ENCODE results near the gene IGF1R. TPM values are rescaled to one million over a fixed set of nuclear protein-coding genes. Genes with fewer than 3 reads are reported as not detected.
A peak's percentile ranks its signal among the peaks of the same experiment; 100 is the strongest.

IGF1R gene
- total RNA-seq, 2 donors from 2014 or later, result 32.1 to 64.1 TPM

DNA sequence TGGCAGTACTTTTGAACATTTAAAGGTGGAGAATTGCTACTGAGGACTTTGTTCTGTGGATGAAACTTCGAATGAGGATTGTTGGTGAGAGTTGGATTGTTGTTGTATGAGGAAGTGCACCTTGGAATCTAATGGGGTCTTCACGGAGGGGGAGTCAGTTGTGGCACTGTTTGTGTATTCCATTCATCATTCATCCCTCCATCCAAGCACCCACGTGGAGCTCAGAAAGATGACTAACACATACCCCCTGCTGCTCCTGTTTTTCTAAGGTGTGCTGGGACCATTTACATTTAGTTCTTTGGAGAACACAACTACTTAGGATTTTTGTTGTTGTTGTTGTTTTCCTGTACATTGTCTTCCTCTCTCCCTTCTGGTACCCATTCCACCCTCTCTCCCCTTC is 122.6 kb downstream of the IGF1R start:
- H3K4me3 ChIP-seq, result no peak overlapping the region
- H3K27ac ChIP-seq, result peak overlapping the region; percentile 56 to 73
- no peak for DNase-seq (ENCODE audit: low spot score)
- TF ChIP-seq, protein P1, sequence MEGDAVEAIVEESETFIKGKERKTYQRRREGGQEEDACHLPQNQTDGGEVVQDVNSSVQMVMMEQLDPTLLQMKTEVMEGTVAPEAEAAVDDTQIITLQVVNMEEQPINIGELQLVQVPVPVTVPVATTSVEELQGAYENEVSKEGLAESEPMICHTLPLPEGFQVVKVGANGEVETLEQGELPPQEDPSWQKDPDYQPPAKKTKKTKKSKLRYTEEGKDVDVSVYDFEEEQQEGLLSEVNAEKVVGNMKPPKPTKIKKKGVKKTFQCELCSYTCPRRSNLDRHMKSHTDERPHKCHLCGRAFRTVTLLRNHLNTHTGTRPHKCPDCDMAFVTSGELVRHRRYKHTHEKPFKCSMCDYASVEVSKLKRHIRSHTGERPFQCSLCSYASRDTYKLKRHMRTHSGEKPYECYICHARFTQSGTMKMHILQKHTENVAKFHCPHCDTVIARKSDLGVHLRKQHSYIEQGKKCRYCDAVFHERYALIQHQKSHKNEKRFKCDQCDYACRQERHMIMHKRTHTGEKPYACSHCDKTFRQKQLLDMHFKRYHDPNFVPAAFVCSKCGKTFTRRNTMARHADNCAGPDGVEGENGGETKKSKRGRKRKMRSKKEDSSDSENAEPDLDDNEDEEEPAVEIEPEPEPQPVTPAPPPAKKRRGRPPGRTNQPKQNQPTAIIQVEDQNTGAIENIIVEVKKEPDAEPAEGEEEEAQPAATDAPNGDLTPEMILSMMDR (IDR thresholded peaks at IDR 0.05), result no peak
- H3K36me3 ChIP-seq, result no peaks in the 10 kb centered on the region
- no peaks in the 10 kb centered on the region for H3K9me3 ChIP-seq
- H3K27me3 ChIP-seq, result no peaks in the 10 kb centered on the region
- H3K4me1 ChIP-seq, result peaks cover 0 to 60% of the 10 kb centered on the region in 2 donors

DNA sequence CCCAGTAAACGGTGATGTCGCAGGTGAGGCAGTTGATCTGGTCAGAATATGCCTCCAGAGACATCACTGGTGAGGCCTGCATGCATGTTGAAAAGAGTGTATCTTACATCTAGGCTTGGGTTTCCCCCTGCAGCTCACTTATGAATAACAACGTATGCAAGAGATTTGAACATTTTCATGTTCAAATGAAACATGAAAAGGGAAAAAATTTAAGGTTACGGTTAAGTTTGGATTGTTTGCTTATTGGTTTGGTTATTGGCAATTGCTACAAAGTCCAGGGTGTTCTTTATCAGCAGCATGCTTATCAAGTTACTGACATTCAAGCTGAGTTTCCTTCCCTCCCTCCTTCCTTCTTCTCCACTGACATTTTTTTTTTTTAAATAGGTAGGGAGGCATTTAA is 123.2 kb downstream of the IGF1R start:
- Histone ChIP-seq H3K4me1 (peaks cover 0 to 66% of the 10 kb centered on the region in 2 donors), H3K27me3 (no peaks in the 10 kb centered on the region), H3K36me3 (no peaks in the 10 kb centered on the region), H3K4me3 (no peak overlapping the region), H3K27ac (peak overlapping the region in 1 of 2 donors; percentile 73), H3K9me3 (no peaks in the 10 kb centered on the region)
- TF ChIP-seq, protein P1 (IDR thresholded peaks at IDR 0.05), result no peak
- no peak for DNase-seq (ENCODE audit: low spot score)

DNA sequence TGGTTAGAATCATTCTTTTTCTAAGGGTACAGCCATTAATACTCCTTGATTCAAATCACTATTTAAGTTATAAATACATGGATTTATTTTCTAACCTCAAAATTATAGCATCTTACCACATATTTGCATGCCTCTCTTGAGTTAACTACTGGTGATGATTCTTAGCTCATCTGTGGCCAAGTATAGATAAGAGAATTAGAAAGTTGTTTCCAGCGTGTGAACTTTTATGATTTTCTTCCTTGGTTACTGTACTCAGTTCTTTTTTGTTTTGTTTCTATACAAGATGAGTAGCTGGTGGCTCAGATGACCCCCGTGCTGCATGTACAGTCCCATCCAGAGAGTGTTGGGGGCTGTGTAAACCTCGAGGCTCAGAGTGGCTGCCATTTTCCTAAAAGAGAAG is 124.6 kb downstream of the IGF1R start:
- no peak overlapping the region for H3K4me3 ChIP-seq
- no peak for DNase-seq (ENCODE audit: low spot score)
- no peaks in the 10 kb centered on the region for H3K36me3 ChIP-seq
- peak overlapping the region in 1 of 2 donors; percentile 55 for H3K27ac ChIP-seq
- TF ChIP-seq, protein P1 (IDR thresholded peaks at IDR 0.05), result no peak
- H3K4me1 ChIP-seq, result peaks cover 0 to 76% of the 10 kb centered on the region in 2 donors
- no peaks in the 10 kb centered on the region for H3K27me3 ChIP-seq
- no peaks in the 10 kb centered on the region for H3K9me3 ChIP-seq

GRCh38 chr15:98773616-98774015 is 125.3 kb downstream of the IGF1R start:
- Histone ChIP-seq H3K4me1 (peaks cover 0 to 81% of the 10 kb centered on the region in 2 donors), H3K9me3 (no peaks in the 10 kb centered on the region), H3K27ac (peak overlapping the region in 1 of 2 donors; percentile 55), H3K4me3 (no peak overlapping the region), H3K27me3 (no peaks in the 10 kb centered on the region), H3K36me3 (no peaks in the 10 kb centered on the region)
- TF ChIP-seq, protein P1 (IDR thresholded peaks at IDR 0.05), result no peak
- DNase-seq (ENCODE audit: low spot score), result no peak

GRCh38 chr15:98774756-98775497 is 126.6 kb downstream of the IGF1R start:
- Histone ChIP-seq H3K9me3 (no peaks in the 10 kb centered on the region), H3K27me3 (no peaks in the 10 kb centered on the region), H3K27ac (peak overlapping the region in 1 of 2 donors; percentile 2), H3K4me1 (peaks cover 0 to 84% of the 10 kb centered on the region in 2 donors), H3K36me3 (no peaks in the 10 kb centered on the region), H3K4me3 (no peak overlapping the region)
- DNase-seq (ENCODE audit: low spot score), result no peak
- TF ChIP-seq, protein P1 (IDR thresholded peaks at IDR 0.05), result no peak

All from right atrium auricular region (tissue), 2 donors.